ENCODE results near the gene HSPB7. TPM values are rescaled to one million over a fixed set of nuclear protein-coding genes. Genes with fewer than 3 reads are reported as not detected.
"Not testable (repeated sequence)": the region's sequence is repeated elsewhere in the genome, so short reads cannot be mapped to it uniquely, and the experiment has no call there.

Gene HSPB7
- 91.3 TPM for polyA plus RNA-seq (ENCODE audit: insufficient read length)

GRCh38 chr1:16017461-16018303, at the start of gene HSPB7:
HSPB7 (minus strand) TSS chr1:16018043; CDS start chr1:16017963, 80 bp downstream.
- DNase-seq: peak; percentile 92

GRCh38 chr1:16067127-16067768, 49.4 kb upstream of the HSPB7 start:
- DNase-seq: no peak

DNA sequence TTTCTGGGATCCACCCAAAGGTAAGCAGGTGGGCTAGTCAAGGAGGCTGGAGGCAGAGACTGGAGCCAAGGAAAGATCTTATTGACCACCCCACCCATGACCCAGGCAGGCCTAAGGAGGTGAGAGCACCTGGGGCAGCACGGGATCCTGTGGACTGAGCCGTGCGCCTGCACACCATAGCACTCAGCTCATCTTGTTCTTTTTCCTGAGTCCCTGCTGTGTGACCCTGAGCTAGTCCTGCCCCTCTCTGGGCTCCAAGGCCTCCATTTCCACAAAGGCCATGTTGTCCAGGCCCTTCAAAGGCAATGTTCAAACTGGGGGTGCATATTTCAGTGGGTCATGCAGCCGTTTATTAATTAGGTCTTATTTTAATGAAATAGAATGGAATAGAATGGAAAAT, 48.4 kb upstream of the HSPB7 start:
- DNase-seq: no peak

- DNase-seq: no peak
Measured at GRCh38 chr1:16065269-16065576, 47.4 kb upstream of the HSPB7 start.

DNA sequence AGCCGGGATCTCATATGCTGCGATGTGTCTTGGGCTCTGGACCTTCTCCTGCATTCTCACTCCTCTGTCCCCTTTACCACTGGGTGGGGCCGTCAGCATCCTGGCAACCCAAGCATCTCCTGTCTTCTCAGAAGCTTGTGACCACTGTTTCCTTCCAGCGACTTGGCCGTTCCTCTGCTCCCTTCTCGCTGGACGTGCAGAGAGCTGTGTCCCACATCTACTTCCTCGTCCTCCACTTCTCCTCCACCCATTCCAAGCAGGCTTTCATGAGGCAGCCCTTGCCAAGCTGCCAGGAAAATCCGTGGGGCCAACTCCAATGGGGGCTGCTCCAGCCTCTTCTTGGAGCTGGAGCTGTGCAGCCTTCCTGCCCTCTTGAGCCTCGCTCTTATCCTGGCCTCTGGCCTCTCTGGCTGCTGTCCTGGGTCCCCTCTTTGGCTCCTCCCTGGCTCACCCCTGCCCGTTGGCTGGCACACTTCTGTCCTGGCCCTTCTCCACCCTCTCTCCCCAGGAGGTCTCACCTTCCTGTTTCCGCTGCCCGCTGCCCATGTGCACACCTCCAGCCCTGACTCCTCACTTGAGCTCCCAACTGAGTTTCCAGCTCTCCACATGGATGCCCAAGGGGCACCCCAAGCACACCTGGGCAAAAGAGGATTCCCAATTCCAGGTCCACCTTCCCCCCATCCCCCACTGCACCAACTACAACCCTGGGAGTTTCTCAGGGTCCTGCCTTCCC, 46.9 kb upstream of the HSPB7 start:
- DNase-seq: no peak

GRCh38 chr1:16063921-16064320, 46.1 kb upstream of the HSPB7 start:
- no peak for DNase-seq

GRCh38 chr1:16063226-16063829, 45.5 kb upstream of the HSPB7 start:
- DNase-seq: no peak

DNA sequence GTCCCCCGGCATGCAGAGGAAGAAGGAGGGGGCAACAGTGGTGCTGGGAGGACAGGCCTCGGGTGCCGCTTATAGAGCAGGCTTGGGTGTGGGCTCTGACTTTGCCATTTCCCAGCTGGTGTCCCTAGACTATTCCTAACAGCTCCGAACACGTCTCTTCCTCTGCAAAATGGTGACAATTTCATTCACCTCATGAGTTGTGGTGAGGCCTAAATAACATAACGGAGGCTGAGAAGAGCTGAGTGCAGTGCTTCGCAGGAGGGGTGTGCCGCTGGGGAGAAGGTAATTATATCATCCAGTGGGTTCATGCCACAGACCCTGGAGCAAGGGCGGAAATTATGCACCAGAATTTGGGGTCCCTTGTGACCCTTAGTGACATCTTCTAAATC, 44.8 kb upstream of the HSPB7 start:
- DNase-seq: not testable (repeated sequence)

- DNase-seq: not testable (repeated sequence)
Measured at GRCh38 chr1:16061989-16062686, 44.3 kb upstream of the HSPB7 start.

DNA sequence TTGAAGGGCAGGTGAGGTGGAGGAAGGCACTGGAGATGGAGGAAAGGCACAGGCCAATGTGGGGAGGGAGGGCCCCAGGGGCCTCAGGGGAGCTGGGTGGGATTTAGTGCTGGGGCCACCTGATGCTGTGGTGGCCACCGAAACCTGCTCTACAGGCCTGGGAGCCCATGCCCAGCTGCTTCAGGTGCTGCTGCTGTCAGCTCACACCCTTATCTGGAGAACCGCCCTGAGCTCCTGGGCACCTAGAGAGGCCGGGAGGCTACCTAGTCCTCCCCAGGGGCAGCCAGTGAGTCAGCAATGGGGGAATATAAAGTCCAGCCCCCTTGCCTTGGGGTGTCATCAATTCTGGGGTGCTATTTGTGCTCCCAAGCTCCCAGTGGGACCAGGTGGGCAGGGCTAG, 43.4 kb upstream of the HSPB7 start:
- DNase-seq: no peak

DNA sequence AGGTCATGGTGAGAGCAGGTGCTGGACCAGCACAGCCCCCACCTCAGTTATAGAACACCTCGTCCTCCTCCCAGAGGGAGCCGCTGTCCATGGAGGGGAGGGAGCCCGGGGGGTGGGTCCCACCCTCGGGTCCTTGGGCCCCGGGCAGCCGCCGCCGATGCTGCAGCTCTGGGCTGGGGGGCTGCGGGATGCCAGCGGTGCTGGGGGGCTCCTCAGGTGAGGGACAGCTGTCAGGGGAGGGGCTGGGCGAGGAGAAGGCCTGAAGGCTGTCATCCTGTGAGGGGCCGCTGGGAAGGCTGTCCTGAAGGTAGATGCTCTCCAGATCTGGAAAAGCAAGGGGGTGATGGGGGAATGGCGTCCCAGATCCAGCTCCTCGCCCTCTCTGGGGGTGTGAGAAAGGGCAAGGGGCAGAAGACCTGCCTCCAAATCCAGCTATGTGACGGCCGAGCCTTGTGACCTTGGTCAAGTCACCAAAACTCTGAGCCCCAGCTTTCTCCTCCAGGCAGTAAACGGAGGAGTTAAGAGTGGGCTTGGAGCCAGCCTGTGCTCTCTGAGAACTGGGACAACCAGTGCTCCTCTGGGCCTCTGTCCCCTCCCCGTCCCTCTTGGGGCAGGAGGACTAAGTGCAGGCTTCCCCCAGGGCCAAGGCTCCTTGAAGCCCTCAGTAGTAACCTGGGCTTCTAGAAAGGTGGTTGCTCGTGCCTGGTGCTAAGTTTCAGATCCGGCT, 40.7 kb upstream of the HSPB7 start:
- DNase-seq: not testable (repeated sequence)

DNA sequence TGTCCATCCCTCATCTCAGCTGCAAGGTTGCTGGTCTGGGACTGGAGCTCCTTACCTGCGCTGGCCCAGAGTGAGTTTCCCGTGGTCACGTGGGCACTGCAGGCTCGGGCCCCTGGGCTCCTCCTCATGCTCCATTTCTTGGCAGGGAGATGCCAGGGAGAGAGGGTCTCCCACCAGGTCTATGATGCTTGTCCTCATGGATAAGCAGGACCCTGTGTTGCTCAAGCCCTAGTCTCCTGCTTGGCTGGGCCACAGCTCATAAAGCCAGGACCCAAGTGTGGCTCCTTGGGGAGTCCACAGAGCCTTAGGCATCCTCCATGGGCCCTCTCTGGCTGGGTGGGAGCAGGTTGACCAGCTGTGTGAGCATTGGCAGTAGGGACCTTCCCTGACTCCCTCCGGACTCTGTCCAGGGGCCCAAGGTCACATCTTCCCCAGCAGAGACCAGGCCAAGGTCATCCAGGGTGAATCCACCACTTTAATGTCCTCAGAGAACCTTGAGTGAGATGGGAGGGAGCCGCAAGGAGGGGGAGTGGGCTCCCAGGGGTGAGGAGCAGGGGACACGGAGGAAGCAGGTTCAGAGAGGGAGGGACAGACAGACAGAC, 39.6 kb upstream of the HSPB7 start:
- not testable (repeated sequence) for DNase-seq

DNA sequence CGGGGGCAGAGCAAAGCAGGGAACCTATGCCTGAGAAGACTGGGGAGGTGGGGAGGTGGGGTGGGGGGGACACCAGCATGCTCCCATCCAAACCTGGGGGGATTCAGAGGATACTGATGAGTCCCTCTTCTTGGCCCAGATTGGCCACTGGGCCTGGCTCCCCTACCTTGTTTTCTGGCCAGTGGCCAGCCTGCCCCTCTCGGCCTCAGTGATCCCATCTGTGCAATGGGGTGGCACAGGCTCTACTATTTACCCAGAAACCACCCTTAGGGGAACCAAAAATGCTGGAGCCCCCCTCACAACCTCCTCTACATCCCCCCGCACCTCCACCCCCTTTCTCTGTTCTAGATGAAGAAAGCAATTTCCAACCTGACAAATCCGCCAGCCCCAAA, 38.7 kb upstream of the HSPB7 start:
- not testable (repeated sequence) for DNase-seq

DNA sequence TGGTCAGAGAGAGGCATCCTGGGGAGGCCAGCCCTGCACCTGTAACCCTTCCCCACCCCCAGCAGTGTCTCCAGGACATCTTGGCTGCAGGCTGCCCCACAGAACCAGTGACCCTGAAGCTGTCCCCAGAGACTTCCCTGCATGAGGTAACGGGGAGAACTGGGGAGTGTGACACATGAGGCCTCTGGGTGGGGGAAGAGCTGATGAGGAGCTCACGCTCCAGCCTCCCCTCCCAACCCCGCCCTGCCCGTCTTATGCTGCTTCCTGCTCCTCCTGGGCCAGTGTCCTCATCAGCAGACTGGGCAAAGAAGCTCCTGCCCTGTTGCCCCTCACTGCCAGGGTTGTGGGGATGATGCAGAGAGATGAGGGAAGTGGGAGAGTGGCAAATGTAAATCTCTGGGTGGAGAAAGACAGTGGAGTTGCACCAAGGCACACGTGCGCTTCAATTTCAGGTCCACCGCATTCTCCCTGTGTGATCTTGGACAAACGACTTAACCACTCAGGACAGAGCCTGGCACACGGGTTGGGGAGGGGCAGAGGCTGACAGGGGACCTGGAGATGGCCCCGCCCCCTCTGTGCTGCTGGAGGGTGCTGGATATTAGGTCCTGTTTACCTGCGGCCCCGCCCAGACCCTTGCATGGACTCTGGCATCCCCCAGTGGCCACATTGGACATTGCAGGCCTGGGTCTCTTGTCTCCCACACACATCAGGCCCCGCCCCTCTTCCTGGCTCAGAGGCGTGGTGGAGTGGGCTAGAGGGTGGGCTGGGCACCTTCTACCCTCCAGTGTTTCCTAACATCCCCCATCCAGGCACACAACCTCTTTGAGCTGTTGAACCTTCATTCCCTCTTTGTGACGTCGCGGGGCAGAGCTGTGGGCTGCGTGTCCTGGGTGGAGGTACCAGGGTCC, 38.0 kb upstream of the HSPB7 start:
- peak; percentile 67 for DNase-seq

- DNase-seq: no peak
Measured at GRCh38 chr1:16054598-16055540, 37.0 kb upstream of the HSPB7 start.

- no peak for DNase-seq
Measured at GRCh38 chr1:16053781-16054502, 36.1 kb upstream of the HSPB7 start.

DNA sequence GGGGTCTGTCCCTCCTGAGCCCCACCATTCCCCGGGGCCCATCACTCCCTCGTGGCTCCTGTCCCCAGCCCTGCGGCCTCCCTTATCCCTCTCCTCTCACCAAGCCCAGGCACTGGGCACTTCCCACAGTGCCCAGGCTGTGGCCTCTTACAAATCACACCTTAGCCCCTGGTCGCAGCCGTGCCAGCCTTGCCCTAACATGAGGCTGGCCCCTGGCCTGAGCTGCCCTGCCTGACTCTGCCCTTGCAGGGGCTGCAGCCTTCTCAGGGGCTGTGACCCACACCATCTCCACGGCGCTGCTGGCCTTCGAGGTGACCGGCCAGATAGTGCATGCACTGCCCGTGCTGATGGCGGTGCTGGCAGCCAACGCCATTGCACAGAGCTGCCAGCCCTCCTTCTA, 34.1 kb upstream of the HSPB7 start:
- not testable (repeated sequence) for DNase-seq

DNA sequence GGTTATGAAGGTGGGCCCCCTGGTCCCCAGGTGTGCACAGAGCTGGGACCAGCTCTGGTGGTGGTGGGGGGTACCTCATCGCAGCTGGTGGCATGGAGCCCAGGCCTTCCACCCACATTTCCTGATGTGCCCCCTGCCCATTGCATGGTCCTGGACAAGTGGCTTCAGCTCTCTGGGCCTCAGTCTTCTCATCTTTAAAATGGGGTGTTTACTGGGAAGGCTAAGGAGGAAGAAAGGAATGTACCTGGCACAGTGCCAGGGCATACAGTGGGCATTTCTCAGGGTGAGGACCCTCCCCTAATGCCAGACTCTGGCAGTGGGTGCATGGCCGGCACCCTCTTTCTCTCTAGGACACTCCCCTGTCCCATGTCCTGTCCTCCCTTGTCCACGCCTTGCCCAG, 33.2 kb upstream of the HSPB7 start:
- DNase-seq: no peak
